Hepatic stellate cell (primary cell): Measurements from ENCODE around the gene LINGO4.

Experiments
- DNase-seq: peaks from one replicate; pipeline ENCODE4 v3.0.0; 2011; ENCODE audit warnings: low spot score

Gene LINGO4

GRCh38 chr1:151834239-151834638, 29.0 kb upstream of the LINGO4 start:
- DNase-seq, result no peak

GRCh38 chr1:151833172-151833900, 28.1 kb upstream of the LINGO4 start:
- no peak for DNase-seq

- no peak for DNase-seq
Observed at GRCh38 chr1:151832318-151832980, 27.2 kb upstream of the LINGO4 start.

- no peak for DNase-seq
Observed at GRCh38 chr1:151831605-151832004, 26.4 kb upstream of the LINGO4 start, which contains the start of gene RORC. RORC (minus strand) TSS chr1:151831802; CDS start chr1:151831764, 38 bp downstream.

- no peak for DNase-seq
Observed at GRCh38 chr1:151831256-151831591, 26.0 kb upstream of the LINGO4 start.

- no peak for DNase-seq
Observed at GRCh38 chr1:151830055-151830454, 24.8 kb upstream of the LINGO4 start.

GRCh38 chr1:151829352-151830046, 24.3 kb upstream of the LINGO4 start:
- DNase-seq, result no peak

GRCh38 chr1:151828921-151829320, 23.7 kb upstream of the LINGO4 start:
- peak; percentile 55 for DNase-seq

GRCh38 chr1:151827853-151828252, 22.6 kb upstream of the LINGO4 start:
- DNase-seq, result no peak

GRCh38 chr1:151825751-151826660, 20.8 kb upstream of the LINGO4 start:
- no peak for DNase-seq

- DNase-seq, result no peak
Observed at GRCh38 chr1:151825204-151825603, 20.0 kb upstream of the LINGO4 start.

GRCh38 chr1:151823175-151823574, 18.0 kb upstream of the LINGO4 start:
- no peak for DNase-seq

- no peak for DNase-seq
Observed at GRCh38 chr1:151822404-151822803, 17.2 kb upstream of the LINGO4 start.

- no peak for DNase-seq
Observed at GRCh38 chr1:151820940-151821339, 15.7 kb upstream of the LINGO4 start.

- no peak for DNase-seq
Observed at GRCh38 chr1:151819976-151820623, 14.9 kb upstream of the LINGO4 start.

- DNase-seq, result no peak
Observed at GRCh38 chr1:151819227-151819835, 14.1 kb upstream of the LINGO4 start.

GRCh38 chr1:151817353-151817730, 12.1 kb upstream of the LINGO4 start:
- no peak for DNase-seq

- no peak for DNase-seq
Observed at GRCh38 chr1:151816548-151817352, 11.5 kb upstream of the LINGO4 start.

- DNase-seq, result no peak
Observed at GRCh38 chr1:151815716-151816327, 10.6 kb upstream of the LINGO4 start.
